OCI-LY1 (cell line): ENCODE results near the gene MOB2.

Experiments
- H2AFZ ChIP-seq: fragments of 200-600 bp; sonication (generic), shearing (Covaris generic); 2 replicates; pipeline ENCODE4 v1.6.0; 2014; ENCODE audit warnings: antibody characterized with exemption, mild to moderate bottlenecking, low read length
- H3F3A ChIP-seq: fragments of 200-600 bp; sonication (generic), shearing (Covaris generic); 2 replicates; pipeline ENCODE4 v1.6.0; 2014; ENCODE audit warnings: mild to moderate bottlenecking, antibody characterized with exemption, low read length, moderate library complexity; ENCODE audit not compliant: insufficient read depth
- H3K27ac ChIP-seq: fragments of 200-600 bp; sonication (generic); 2 replicates; pipeline ENCODE4 v1.5.1; 2014; ENCODE audit warnings: low read length, mixed run types, mild to moderate bottlenecking, low read depth; ENCODE audit not compliant: poor library complexity, severe bottlenecking
- H3K27me3 ChIP-seq: fragments of 200-600 bp; sonication (generic); 2 replicates; pipeline ENCODE4 v1.6.0; 2014; ENCODE audit warnings: antibody characterized with exemption, mild to moderate bottlenecking, low read length, moderate library complexity; ENCODE audit not compliant: insufficient read depth
- H3K36me3 ChIP-seq: fragments of 200-600 bp; sonication (generic); 2 replicates; pipeline ENCODE4 v1.6.1; 2014; ENCODE audit warnings: mild to moderate bottlenecking, antibody characterized with exemption, low read length, moderate library complexity, mixed read lengths; ENCODE audit not compliant: insufficient read depth
- H3K4me1 ChIP-seq: fragments of 200-600 bp; sonication (generic); 2 replicates; pipeline ENCODE4 v1.5.1; 2014; ENCODE audit warnings: mild to moderate bottlenecking, low read length, moderate library complexity; ENCODE audit not compliant: insufficient read depth, severe bottlenecking
- H3K4me2 ChIP-seq: fragments of 200-600 bp; sonication (generic), shearing (Covaris generic); 2 replicates; pipeline ENCODE4 v1.6.1; 2014; ENCODE audit warnings: low read length
- H3K4me3 ChIP-seq: fragments of 200-600 bp; sonication (generic); 2 replicates; pipeline ENCODE4 v1.5.1; 2014; ENCODE audit warnings: low read length, low read depth, mild to moderate bottlenecking, mixed read lengths; ENCODE audit not compliant: poor library complexity, severe bottlenecking
- H3K79me2 ChIP-seq: fragments of 200-600 bp; shearing (Covaris generic); 2 replicates; pipeline ENCODE4 v1.6.1; 2016; ENCODE audit warnings: mixed run types, low read length, mixed read lengths; ENCODE audit not compliant: insufficient read depth
- H3K9ac ChIP-seq: fragments of 200-600 bp; sonication (generic), shearing (Covaris generic); 2 replicates; pipeline ENCODE4 v1.6.1; 2014; ENCODE audit warnings: mild to moderate bottlenecking, low read length, mixed read lengths
- H3K9me2 ChIP-seq: fragments of 200-600 bp; sonication (generic), shearing (Covaris generic); 2 replicates; pipeline ENCODE4 v1.6.1; 2014; ENCODE audit warnings: low read depth, mild to moderate bottlenecking, low read length, mixed read lengths
- H3K9me3 ChIP-seq: fragments of 200-600 bp; shearing (Covaris generic); 2 replicates; pipeline ENCODE4 v1.6.1; 2014; ENCODE audit warnings: low read length, mixed read lengths
- H4K20me1 ChIP-seq: fragments of 200-600 bp; sonication (generic), shearing (Covaris generic); 2 replicates; pipeline ENCODE4 v1.6.0; 2016; ENCODE audit warnings: mild to moderate bottlenecking, low read length; ENCODE audit not compliant: insufficient read depth
- CTCF ChIP-seq: fragments of 200-600 bp; sonication (generic), shearing (Covaris generic); IDR thresholded peaks from 2 replicates; pipeline ENCODE4 v1.5.1; 2017; ENCODE audit warnings: mild to moderate bottlenecking, antibody characterized with exemption, low read length, moderate library complexity, mixed read lengths
- EZH2 ChIP-seq: fragments of 200-600 bp; sonication (generic), shearing (Covaris generic); IDR thresholded peaks from 2 replicates; pipeline ENCODE4 v1.8.0; 2017; ENCODE audit warnings: borderline replicate concordance, mixed run types, mild to moderate bottlenecking, antibody characterized with exemption, low read length, moderate library complexity, mixed read lengths

Gene MOB2

GRCh38 chr11:1480191-1480554 is 6.4 kb downstream of the MOB2 start:
- H3K9me3 ChIP-seq: no peaks in the 10 kb centered on the region
- TF ChIP-seq EZH2 (no peak), CTCF (no peak)
- no peaks in the 10 kb centered on the region for H3K4me1 ChIP-seq
- no peaks in the 10 kb centered on the region for H3K27me3 ChIP-seq
- H3K79me2 ChIP-seq: no peaks in the 10 kb centered on the region
- H3K36me3 ChIP-seq: peaks cover 24% of the 10 kb centered on the region; the same call in 1 of the 2 replicates
- H3F3A ChIP-seq: no peaks in the 10 kb centered on the region
- H2AFZ ChIP-seq: no peak overlapping the region
- no peak overlapping the region for H3K4me3 ChIP-seq
- H3K9ac ChIP-seq: no peak overlapping the region
- no peak overlapping the region for H3K27ac ChIP-seq
- no peaks in the 10 kb centered on the region for H4K20me1 ChIP-seq
- no peaks in the 10 kb centered on the region for H3K9me2 ChIP-seq
- no peak overlapping the region for H3K4me2 ChIP-seq

GRCh38 chr11:1479678-1480118 is 6.9 kb downstream of the MOB2 start:
- no peaks in the 10 kb centered on the region for H3K9me3 ChIP-seq
- H3K36me3 ChIP-seq: peaks cover 24% of the 10 kb centered on the region; the same call in 1 of the 2 replicates
- no peaks in the 10 kb centered on the region for H3K9me2 ChIP-seq
- H3K27ac ChIP-seq: no peak overlapping the region
- H3K4me2 ChIP-seq: no peak overlapping the region
- no peaks in the 10 kb centered on the region for H3K79me2 ChIP-seq
- no peak overlapping the region for H3K4me3 ChIP-seq
- no peaks in the 10 kb centered on the region for H3K27me3 ChIP-seq
- no peaks in the 10 kb centered on the region for H3K4me1 ChIP-seq
- no peak overlapping the region for H2AFZ ChIP-seq
- H4K20me1 ChIP-seq: no peaks in the 10 kb centered on the region
- H3K9ac ChIP-seq: no peak overlapping the region
- no peaks in the 10 kb centered on the region for H3F3A ChIP-seq
- no peak for TF ChIP-seq CTCF

- Histone ChIP-seq H3K27ac (no peak overlapping the region), H3K36me3 (peaks cover 24% of the 10 kb centered on the region; the same call in 1 of the 2 replicates), H3K9me2 (no peaks in the 10 kb centered on the region), H3K4me2 (no peak overlapping the region), H3K27me3 (no peaks in the 10 kb centered on the region), H2AFZ (no peak overlapping the region), H3F3A (no peaks in the 10 kb centered on the region), H3K4me1 (no peaks in the 10 kb centered on the region), H4K20me1 (no peaks in the 10 kb centered on the region), H3K79me2 (no peaks in the 10 kb centered on the region), H3K9ac (no peak overlapping the region), H3K9me3 (no peaks in the 10 kb centered on the region), H3K4me3 (no peak overlapping the region)
- no peak for TF ChIP-seq EZH2
- no peak for TF ChIP-seq CTCF
Observed at GRCh38 chr11:1479006-1479677, 7.4 kb downstream of the MOB2 start.
